Stomach (tissue), 4 donors: ENCODE measurements around the gene SUSD6.

Experiments used
- CTCF ChIP-seq, 7 experiments: fragments of 450-650 bp in 4 of 7; fragments of 200-600 bp in 3 of 7; sonication (generic) in 3 of 7; IDR thresholded peaks; one replicate each; pipeline ENCODE4 v1.5.1; 2016 to 2019; ENCODE audit warnings: antibody characterized with exemption in 7 of 7, control low read depth in 2 of 7, mild to moderate bottlenecking in 1 of 7
- EP300 ChIP-seq: sonication (generic); formaldehyde crosslinking; IDR thresholded peaks from one replicate; pipeline ENCODE4 v1.6.1; 2017; ENCODE audit warnings: antibody characterized with exemption
- POLR2A ChIP-seq, 4 donors: fragments of 450-650 bp; IDR thresholded peaks; one replicate each; pipeline ENCODE4 v1.6.1; 2016; ENCODE audit warnings: antibody characterized with exemption in 4 of 4, control low read depth in 2 of 4, mild to moderate bottlenecking in 1 of 4, moderate library complexity in 1 of 4

GRCh38 chr14:69682621-69683263, 71.3 kb downstream of the SUSD6 start:
- no peak for TF ChIP-seq POLR2A (IDR thresholded peaks at IDR 0.05)
- TF ChIP-seq CTCF (IDR thresholded peaks at IDR 0.05) = no peak
- TF ChIP-seq EP300 = no peak
